Neural crest cell (in vitro differentiated cells): ENCODE results near the gene P4HA2. TPM values are rescaled to one million over a fixed set of nuclear protein-coding genes. Genes with fewer than 3 reads are reported as not detected.
"Not testable (repeated sequence)": the region's sequence is repeated elsewhere in the genome, so short reads cannot be mapped to it uniquely, and the experiment has no call there.

Experiments
- DNase-seq: peaks from one replicate; pipeline ENCODE4 v3.0.0; 2021; ENCODE audit warnings: low read depth, mixed read lengths, low spot score
- H3K27ac Mint-ChIP-seq: one replicate; pipeline ENCODE4 v1.8.0; 2021; ENCODE audit warnings: mild to moderate bottlenecking, mixed read lengths; ENCODE audit not compliant: unreplicated experiment
- H3K27me3 Mint-ChIP-seq: 2 replicates; pipeline ENCODE4 v1.8.0; 2021; ENCODE audit warnings: low read depth, mild to moderate bottlenecking, mixed read lengths
- H3K36me3 Mint-ChIP-seq: 2 replicates; pipeline ENCODE4 v1.8.0; 2021; ENCODE audit warnings: low read depth, mild to moderate bottlenecking, mixed read lengths
- H3K4me1 Mint-ChIP-seq: 2 replicates; pipeline ENCODE4 v1.8.0; 2021; ENCODE audit warnings: mixed read lengths
- H3K4me3 Mint-ChIP-seq: one replicate; pipeline ENCODE4 v1.8.0; 2021; ENCODE audit warnings: mild to moderate bottlenecking, mixed read lengths
- H3K9me3 Mint-ChIP-seq: 2 replicates; pipeline ENCODE4 v1.8.0; 2021; ENCODE audit warnings: mixed read lengths
- CTCF ChIP-seq: fragments of 200-600 bp; sonication (generic); conservative IDR thresholded peaks from 2 replicates; pipeline ENCODE4 v1.5.0; 2021; ENCODE audit warnings: antibody characterized with exemption, mild to moderate bottlenecking
- microRNA-seq: library from miRNA; unstranded; fragments of <30 nt; microRNA quantifications from one replicate; pipeline ENCODE4, GENCODE V29; 2020
- total RNA-seq: library from RNA; stranded (reverse); gene quantifications from 2 replicates; pipeline ENCODE4 v1.2.1, GENCODE V29; 2021

P4HA2 gene
- total RNA-seq, 1 donor from 2014 or later: 10.8 TPM

- no peak overlapping the region for H3K4me3 Mint-ChIP-seq
Observed at GRCh38 chr5:132156413-132156812, 71.2 kb downstream of the P4HA2 start.

GRCh38 chr5:132150565-132150964 is 77.1 kb downstream of the P4HA2 start:
- H3K4me1 Mint-ChIP-seq: no peaks in the 10 kb centered on the region
- no peak overlapping the region for H3K27ac Mint-ChIP-seq
- H3K4me3 Mint-ChIP-seq: no peak overlapping the region
- no peak for TF ChIP-seq CTCF
- peaks cover 52% of the 10 kb centered on the region for H3K27me3 Mint-ChIP-seq
- no peak for DNase-seq
- peaks cover 12% of the 10 kb centered on the region for H3K9me3 Mint-ChIP-seq
- H3K36me3 Mint-ChIP-seq: no peaks in the 10 kb centered on the region

More at GRCh38 chr5:132156413-132156812, 71.2 kb downstream of the P4HA2 start:
- Mint-ChIP-seq H3K9me3 (peaks cover 18% of the 10 kb centered on the region), H3K27me3 (peaks cover 19% of the 10 kb centered on the region), H3K4me1 (no peaks in the 10 kb centered on the region), H3K36me3 (no peaks in the 10 kb centered on the region), H3K27ac (no peak overlapping the region)
- DNase-seq: no peak
- TF ChIP-seq CTCF: no peak

GRCh38 chr5:132147663-132148062 is 80.0 kb downstream of the P4HA2 start:
- Mint-ChIP-seq H3K36me3 (no peaks in the 10 kb centered on the region), H3K4me1 (no peaks in the 10 kb centered on the region), H3K4me3 (no peak overlapping the region), H3K27me3 (peaks cover 47% of the 10 kb centered on the region), H3K9me3 (peaks cover 18% of the 10 kb centered on the region), H3K27ac (no peak overlapping the region)
- no peak for DNase-seq
- TF ChIP-seq CTCF: no peak

GRCh38 chr5:132145326-132145725 is 82.3 kb downstream of the P4HA2 start:
- Mint-ChIP-seq H3K27me3 (peaks cover 45% of the 10 kb centered on the region), H3K9me3 (peaks cover 17% of the 10 kb centered on the region)
- H3K36me3 Mint-ChIP-seq, DNase-seq, H3K4me3 Mint-ChIP-seq, H3K4me1 Mint-ChIP-seq, H3K27ac Mint-ChIP-seq: not testable (repeated sequence)

- no peak for TF ChIP-seq CTCF
- no peak overlapping the region for H3K4me3 Mint-ChIP-seq
- peaks cover 26% of the 10 kb centered on the region for H3K9me3 Mint-ChIP-seq
- no peak for DNase-seq
- H3K36me3 Mint-ChIP-seq: peaks cover 2% of the 10 kb centered on the region
- H3K27ac Mint-ChIP-seq: no peak overlapping the region
- no peaks in the 10 kb centered on the region for H3K4me1 Mint-ChIP-seq
- peaks cover 48% of the 10 kb centered on the region for H3K27me3 Mint-ChIP-seq
Observed at GRCh38 chr5:132143148-132143547, 84.5 kb downstream of the P4HA2 start.

GRCh38 chr5:132142459-132142858 is 85.2 kb downstream of the P4HA2 start:
- Mint-ChIP-seq H3K36me3 (peaks cover 2% of the 10 kb centered on the region), H3K9me3 (peaks cover 26% of the 10 kb centered on the region), H3K4me1 (no peaks in the 10 kb centered on the region), H3K27me3 (peaks cover 43% of the 10 kb centered on the region), H3K4me3 (no peak overlapping the region), H3K27ac (no peak overlapping the region)
- DNase-seq: no peak
- TF ChIP-seq CTCF: no peak

Small RNA genes lying within 50 kb of the gene (microRNA-seq; reads per million reads assigned to microRNA genes)
- gene MIR6830: not detected

Other genes starting within 250 kb of the P4HA2 start
- gene ACSL6, start 216.2 kb downstream of the P4HA2 start, total RNA-seq: 0.84 and 1.7 TPM in 2 replicates
- gene IL3, start 167.2 kb downstream of the P4HA2 start, total RNA-seq: not detected in 2 replicates
- gene CSF2, start 154.1 kb downstream of the P4HA2 start, total RNA-seq: not detected in 2 replicates
- 37.4 and 38.0 TPM in 2 replicates for gene PDLIM4, start 29.8 kb upstream of the P4HA2 start, total RNA-seq
- gene SLC22A4, start 66.5 kb upstream of the P4HA2 start, total RNA-seq: 0.47 and 0.68 TPM in 2 replicates
- gene SLC22A5, start 141.9 kb upstream of the P4HA2 start, total RNA-seq: 5.6 and 6.4 TPM in 2 replicates